Measurements from ENCODE around the gene ADAMTS20.

DNA sequence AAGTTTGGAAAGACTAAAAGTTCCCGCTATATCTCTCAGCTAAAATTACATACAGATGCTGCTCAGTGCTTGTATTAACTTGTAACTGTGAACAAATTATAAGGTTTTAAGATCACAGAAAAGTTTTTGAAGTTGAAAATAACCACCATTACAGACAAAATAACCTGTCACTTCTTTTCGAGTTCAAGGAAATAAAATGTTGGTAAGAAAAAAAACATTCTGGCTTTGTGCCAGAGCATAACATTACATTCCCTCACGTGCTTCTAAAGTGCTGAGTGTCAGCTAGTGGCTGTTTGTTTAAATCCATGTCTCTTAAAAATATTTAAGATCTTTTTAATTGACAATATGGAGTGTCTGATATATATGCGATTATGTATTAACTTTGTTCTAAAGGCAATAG is 27.2 kb upstream of the ADAMTS20 start:
- TF ChIP-seq, protein P1, sequence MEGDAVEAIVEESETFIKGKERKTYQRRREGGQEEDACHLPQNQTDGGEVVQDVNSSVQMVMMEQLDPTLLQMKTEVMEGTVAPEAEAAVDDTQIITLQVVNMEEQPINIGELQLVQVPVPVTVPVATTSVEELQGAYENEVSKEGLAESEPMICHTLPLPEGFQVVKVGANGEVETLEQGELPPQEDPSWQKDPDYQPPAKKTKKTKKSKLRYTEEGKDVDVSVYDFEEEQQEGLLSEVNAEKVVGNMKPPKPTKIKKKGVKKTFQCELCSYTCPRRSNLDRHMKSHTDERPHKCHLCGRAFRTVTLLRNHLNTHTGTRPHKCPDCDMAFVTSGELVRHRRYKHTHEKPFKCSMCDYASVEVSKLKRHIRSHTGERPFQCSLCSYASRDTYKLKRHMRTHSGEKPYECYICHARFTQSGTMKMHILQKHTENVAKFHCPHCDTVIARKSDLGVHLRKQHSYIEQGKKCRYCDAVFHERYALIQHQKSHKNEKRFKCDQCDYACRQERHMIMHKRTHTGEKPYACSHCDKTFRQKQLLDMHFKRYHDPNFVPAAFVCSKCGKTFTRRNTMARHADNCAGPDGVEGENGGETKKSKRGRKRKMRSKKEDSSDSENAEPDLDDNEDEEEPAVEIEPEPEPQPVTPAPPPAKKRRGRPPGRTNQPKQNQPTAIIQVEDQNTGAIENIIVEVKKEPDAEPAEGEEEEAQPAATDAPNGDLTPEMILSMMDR (IDR thresholded peaks at IDR 0.05), result no peak
- no peak for TF ChIP-seq POLR2AphosphoS5 (IDR thresholded peaks at IDR 0.05)

Data from breast epithelium (tissue), 3 donors.